NCI-H2029 treated with DMSO at 0.1 percent for 48 hours (cell line): ENCODE measurements around the gene ALPK1.
"Not testable (repeated sequence)": the region's sequence is repeated elsewhere in the genome, so short reads cannot be mapped to it uniquely, and the experiment has no call there.

Experiments
- DNase-seq: peaks from one replicate; lab custom pipeline; 2025; lab: John Stamatoyannopoulos, UW

ALPK1 gene

DNA sequence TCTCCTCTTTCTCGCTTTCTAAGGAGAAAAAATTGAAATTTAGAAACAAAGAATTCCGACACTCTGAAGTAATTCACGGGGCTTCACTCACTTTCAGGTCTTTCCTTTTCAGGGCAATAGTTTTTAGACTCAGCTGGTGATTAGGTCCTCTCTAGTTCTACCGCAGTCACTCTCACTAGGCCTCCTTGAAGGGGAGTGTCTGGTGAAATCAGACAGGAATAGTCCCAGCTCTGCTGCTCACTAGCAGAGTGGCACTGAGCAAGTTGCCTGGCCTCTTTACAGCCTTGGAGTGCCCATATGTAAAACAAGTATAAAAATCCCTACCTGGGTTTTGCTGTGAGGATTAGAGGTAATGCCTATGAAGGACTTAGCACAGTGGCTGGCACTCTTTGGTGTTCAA, 154.7 kb downstream of the ALPK1 start:
- no peak for DNase-seq

DNA sequence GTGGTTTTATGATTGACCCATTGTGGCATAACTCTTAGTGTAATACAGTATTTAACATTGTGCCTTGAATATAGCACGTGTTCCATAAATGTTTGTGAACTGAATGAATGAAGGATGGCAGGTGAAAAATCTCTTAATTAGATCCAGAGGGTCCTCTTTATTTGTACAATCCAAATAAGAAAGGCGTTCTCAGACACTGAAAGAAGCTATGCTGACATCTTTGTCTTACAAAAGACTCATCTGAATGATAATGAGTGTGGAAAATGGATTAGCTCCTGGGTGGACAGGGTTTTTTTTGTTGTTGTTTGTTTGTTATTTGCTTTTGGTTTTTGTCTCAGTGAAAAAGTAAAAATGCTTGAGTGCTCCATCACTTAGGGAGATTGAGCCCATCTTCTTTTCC, 156.2 kb downstream of the ALPK1 start:
- DNase-seq = no peak

DNA sequence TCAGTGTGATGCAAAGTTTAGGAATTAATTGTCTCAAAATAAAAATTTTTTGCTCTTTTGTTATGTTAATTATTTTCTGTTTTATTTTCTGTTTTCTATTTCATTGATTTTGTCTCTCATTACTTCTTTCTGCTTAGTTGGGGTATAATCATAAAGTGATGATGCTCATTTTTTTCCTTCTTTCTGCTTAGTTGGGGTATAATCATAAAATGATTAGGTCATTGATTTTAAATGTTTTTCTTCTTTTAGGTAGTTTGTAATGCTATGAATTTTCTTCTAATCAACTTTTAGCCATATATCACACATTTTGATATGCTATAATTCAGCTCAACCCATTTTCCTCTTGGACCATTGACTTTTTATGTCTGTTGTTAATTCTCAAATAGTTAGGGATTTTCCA, 175.1 kb downstream of the ALPK1 start:
- DNase-seq = no peak

DNA sequence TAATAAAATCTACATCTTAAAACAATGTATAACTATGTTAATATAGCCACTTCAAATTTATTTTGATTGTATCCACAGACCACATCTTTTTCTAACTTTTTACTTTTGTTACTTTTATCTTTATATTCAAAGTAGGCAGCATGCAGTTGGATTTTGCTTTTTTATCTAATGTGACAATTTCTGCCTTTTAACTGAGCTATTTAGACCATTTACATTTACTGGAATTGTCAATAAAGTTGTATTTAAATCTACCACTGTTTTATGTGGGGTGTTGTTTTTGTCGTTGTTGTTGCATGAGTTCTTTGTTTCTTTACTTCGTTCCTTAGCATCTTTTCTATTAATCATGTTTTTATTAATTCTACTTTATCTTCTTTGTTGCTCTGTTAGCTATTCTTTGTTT, 176.8 kb downstream of the ALPK1 start:
- no peak for DNase-seq

DNA sequence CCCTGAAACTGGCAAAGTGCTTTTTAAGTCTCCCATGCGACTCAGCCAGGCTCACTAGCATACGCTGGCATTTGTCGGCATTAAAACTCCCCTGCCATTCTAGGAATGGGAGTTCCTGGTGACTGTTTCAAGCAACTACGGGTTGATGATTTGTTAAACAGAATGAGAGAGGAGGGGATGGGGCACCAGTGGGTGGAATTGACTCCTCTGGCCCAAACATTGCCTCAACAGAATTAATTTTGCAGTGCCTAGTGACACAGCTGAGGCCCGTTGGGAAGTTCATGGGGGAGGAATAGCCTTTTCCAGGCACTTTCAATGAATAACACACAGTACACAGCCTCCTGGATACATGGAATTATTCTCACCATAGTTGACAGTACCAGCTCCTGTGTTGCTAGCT, 188.8 kb downstream of the ALPK1 start:
- no peak for DNase-seq

DNA sequence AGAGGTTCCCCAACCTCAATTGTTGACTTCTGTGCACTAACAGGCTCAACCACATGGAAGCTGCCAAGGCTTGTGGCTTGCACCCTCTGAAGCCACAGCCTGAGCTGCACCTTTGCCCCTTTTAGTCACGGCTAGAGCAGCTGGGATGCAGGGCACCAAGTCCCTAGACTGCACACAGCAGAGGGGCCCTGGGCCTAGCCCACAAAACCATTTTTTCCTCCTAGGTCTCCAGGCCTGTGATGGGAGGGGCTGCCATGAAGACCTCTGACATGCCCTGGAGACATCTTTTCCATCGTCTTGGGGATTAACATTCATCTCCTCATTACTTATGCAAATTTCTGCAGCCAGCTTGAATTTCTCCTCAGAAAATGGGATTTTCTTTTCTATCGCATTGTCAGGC, 193.6 kb downstream of the ALPK1 start:
- DNase-seq = not testable (repeated sequence)
